DMS79 treated with DMSO at 0.1 percent for 48 hours (cell line): Measurements from ENCODE around the gene TFF1.
"Not testable (repeated sequence)": the region's sequence is repeated elsewhere in the genome, so short reads cannot be mapped to it uniquely, and the experiment has no call there.

Experiments
- DNase-seq: peaks from one replicate; lab custom pipeline; 2025; lab: John Stamatoyannopoulos, UW

TFF1 gene

DNA sequence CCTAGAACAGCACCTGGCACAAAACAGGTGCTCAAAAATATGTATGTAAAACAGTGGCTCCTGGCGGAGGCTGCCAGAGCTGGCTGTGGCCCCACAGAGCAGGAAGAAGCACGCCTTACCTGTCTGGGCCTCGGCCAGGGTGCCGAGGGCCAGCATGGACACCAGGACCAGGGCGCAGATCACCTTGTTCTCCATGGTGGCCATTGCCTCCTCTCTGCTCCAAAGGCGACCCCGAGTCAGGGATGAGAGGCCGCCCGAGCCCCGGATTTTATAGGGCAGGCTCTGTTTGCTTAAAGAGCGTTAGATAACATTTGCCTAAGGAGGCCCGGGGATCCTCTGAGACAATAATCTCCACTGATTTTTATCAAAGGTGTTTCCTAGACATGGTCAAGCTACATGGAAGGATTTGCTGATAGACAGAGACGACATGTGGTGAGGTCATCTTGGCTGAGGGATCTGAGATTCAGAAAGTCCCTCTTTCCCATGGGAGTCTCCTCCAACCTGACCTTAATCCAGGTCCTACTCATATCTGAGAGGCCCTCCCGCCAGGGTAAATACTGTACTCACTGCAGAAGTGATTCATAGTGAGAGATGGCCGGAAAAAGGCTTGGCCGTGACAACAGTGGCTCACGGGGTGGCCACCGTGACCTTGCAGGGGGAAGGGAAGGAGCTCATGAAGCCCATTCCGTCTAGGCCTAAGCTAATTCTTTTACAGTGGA is at the start of gene TFF1:
Gene TFF1 (minus strand): TSS at position 244 of the 719 bp plus-strand sequence. CDS start 40 bp downstream, at position 204.
- DNase-seq: no peak

- DNase-seq: no peak
Observed at GRCh38 chr21:42414928-42415769, 48.8 kb upstream of the TFF1 start.

DNA sequence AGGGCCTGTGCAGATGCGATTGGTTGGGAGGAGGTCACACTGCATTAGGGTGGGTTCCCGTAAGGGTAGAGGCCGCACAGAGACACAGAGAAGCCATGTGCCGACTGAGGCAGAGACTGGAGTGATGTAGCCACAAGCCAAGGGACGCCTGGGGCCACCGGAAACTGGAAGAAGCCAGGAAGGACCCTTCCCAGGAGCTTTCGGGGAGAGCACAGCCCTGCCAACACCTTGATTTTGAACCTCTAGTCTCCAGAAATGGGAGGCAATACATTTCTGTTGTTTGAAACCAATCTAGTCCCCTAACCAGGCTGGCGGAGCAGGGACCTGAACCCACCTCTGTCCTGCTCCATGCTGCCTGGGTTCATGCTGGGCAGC is 48.2 kb upstream of the TFF1 start:
- DNase-seq: no peak

DNA sequence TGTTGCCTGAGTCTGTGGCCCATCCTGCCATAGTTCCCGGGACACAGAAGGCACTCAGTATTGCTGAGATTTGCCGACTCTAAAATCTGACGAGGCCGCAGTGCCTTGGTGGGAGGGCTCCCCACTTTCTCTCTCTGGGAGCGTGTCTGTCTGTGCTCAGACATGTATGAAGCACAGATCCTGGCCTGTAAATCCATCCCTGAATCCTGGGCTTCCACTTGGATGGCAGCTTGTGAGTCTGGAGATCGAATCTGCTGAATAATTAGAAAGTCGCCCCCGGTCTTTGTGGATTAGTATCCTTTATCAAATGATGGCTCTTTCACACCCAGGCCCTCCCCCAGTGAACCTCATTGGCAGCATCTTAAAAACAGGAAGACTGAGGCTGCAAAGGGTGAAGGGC is 47.7 kb upstream of the TFF1 start:
- no peak for DNase-seq

- no peak for DNase-seq
Observed at GRCh38 chr21:42413500-42413899, 47.2 kb upstream of the TFF1 start.

GRCh38 chr21:42413093-42413492 is 46.8 kb upstream of the TFF1 start:
- no peak for DNase-seq

DNA sequence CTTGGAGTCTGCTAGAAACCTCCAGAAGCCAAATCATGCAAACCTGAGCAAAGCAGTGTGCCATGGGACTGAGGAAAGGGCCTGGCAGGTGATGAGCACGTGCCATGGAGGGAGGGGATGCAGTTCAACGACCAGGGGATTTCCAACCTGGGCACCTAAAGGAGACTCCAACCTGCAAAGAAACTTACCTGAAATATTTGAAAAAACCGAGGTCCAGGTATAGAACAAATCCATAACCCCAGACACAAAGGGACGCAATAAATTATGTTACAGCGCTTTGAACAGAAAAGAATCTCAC is 46.2 kb upstream of the TFF1 start:
- DNase-seq: no peak

DNA sequence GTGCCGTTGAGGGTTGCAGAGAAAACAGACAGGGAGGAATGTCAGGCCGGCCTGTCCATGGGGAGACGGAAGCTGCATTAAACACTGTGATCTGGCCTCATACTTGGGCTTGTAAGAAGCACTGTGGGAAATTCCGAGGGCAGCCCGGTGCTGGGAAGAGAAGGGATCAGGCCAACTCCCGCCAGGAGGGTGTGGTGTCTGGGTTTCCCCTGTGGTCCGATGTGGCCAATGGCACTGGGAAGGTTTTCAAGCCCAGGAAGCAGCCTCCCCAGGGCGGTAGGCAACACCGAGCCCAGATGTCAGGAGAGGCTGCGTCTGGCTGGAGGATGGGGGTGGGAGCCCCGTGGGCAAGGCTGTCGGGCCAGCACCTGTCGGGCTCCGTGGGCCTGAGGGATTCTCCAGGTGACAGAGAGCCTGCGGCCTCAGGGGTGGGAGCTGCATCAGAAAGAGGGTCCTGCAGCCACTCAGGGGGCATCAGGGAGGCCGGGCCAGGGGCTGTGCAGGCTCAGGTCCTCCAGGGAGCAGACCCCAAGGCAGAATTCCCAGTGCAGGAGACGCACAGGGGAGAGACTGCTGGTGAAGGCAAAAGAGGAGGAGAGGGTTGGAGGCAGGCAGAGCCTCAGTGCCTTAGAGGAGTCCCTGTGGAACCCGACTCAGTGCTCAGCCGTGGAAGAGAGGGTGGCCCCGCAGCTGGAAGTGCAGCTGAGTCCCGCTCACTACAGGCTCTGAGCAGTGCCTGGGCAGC is 45.7 kb upstream of the TFF1 start:
- no peak for DNase-seq

GRCh38 chr21:42411197-42411869 is 45.0 kb upstream of the TFF1 start:
- DNase-seq: no peak

GRCh38 chr21:42409366-42409765 is 43.0 kb upstream of the TFF1 start:
- DNase-seq: no peak

DNA sequence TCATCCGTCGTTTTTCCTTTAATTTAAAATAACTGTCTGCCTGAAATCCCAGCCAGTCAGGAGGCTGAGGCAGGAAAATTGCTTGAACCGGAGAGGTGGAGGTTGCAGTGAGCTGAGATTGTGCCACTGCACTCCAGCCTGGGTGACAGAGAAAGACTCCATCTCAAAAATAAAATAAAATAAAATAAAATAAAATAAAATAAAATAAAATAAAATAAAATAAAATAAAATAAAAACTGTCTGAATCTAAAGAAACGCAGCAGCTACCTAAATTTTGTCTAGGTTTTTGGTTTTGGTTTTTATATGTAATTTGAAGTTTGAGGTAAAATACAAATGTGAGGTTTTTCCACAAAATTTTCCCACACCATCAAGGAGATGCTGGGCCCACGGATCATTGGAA is 42.4 kb upstream of the TFF1 start:
- not testable (repeated sequence) for DNase-seq

GRCh38 chr21:42407476-42407875 is 41.1 kb upstream of the TFF1 start:
- no peak for DNase-seq

DNA sequence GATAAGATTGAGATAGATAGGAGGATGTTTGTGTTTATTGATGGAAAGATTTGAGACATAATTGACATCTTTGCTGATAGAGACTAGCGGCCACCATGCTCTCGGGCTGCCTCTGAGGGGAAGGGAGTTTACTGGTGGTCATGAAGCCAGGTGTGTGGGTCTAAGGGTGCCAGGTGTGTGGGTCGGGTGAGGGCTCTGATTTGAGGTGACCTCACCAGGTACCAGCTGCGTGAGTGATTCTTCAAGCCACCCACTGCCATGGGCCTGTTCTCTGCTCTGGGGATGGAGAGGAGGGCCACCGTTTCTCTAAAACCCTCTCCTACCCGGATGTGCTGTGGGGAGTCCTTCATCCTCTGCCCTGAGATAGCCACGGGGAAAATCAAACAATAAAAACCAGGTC is 40.5 kb upstream of the TFF1 start:
- DNase-seq: no peak

GRCh38 chr21:42406201-42406621 is 39.9 kb upstream of the TFF1 start:
- no peak for DNase-seq

DNA sequence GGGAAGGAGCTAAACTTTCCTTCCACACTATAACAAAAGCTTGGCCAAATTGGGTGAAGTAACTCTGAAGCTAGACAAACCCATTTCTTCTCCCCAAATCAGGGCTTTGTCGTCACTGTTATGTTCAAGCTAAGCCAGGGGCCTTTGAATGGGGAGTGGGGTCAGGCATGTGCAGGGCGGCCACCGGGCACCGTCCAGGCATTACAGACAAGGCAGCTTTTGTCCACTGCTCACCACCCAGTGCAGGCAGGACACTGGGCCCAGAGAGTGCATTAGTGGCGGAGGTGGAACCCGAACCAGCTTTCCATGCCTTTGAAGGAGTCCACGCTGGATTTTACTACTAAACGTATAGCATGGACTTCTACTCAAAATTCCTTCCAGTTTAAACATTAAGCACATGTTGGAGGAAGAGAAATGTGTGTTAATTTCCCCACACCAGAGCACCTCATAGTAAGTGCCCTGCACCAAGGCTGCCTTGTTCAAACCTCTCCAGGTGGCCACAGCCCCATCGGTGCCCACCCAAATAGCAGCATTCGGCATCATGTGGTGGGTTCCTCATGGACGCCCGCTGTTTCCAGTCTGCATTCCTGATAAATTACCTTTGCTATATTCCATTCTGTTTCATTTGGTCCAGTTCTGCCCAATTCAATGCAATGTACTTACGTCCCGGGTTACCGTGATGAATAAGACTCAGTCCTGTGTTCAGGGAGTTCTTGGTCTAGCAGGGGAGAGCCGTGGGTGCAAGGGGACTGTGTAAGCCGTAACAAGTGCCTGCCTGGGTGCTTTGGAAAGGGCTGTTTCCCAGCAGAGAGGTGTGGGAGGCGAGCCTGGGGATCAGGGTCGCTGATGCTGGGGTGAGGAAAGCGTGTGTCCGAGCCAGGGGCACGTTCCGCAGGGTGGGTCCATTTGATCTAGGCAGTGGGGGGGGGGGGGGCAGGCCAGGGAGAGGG is 39.0 kb upstream of the TFF1 start:
- DNase-seq: no peak

- no peak for DNase-seq
Observed at GRCh38 chr21:42404539-42404938, 38.2 kb upstream of the TFF1 start.

DNA sequence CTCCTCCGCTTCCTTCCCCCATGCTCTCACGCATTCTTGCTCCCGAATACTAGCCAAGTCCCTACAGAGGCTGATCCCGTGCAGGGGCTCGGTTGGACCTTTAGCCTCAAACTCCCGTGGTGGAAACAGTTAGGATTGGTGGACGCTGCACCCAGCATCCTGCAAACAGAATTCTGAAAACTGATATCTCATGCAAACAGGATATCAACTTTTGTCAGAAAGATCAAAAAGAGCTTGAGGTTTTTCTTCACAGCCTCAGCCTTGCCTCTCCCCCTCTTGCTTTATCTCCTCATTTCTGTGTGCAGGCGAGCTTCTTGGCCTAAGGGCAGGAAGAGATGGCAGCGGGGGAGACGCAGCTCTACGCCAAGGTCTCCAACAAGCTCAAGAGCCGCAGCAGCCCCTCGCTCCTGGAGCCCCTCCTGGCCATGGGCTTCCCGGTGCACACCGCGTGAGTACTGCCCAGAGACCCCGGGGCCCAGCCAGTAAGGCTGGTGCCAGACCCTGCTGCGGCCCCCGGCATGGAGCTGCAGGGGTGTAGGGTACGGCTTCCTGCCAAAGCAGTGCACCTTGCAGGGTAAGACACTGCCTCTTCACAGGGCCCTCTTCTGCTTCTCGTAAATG is 37.4 kb upstream of the TFF1 start, which contains the start of gene UBASH3A:
Gene UBASH3A (plus strand): TSS at position 292 of the 621 bp plus-strand sequence. CDS start 44 bp downstream, at position 336.
- DNase-seq: no peak

- DNase-seq: no peak
Observed at GRCh38 chr21:42401820-42402251, 35.5 kb upstream of the TFF1 start.

- DNase-seq: no peak
Observed at GRCh38 chr21:42401154-42401553, 34.8 kb upstream of the TFF1 start.

GRCh38 chr21:42400525-42400924 is 34.2 kb upstream of the TFF1 start:
- no peak for DNase-seq
